Fibroblast of gingiva (primary cell): ENCODE results near the gene MRPS27.

Experiments used
- DNase-seq: peaks from one replicate; pipeline ENCODE4 v3.0.0-alpha.2; 2011; ENCODE audit warnings: low read depth

MRPS27 gene

GRCh38 chr5:72256536-72256935 lies 63.5 kb downstream of the MRPS27 start:
- no peak for DNase-seq

- no peak for DNase-seq
Measured at GRCh38 chr5:72255670-72256069, 64.4 kb downstream of the MRPS27 start.

- DNase-seq: no peak
Measured at GRCh38 chr5:72255237-72255636, 64.8 kb downstream of the MRPS27 start.

DNA sequence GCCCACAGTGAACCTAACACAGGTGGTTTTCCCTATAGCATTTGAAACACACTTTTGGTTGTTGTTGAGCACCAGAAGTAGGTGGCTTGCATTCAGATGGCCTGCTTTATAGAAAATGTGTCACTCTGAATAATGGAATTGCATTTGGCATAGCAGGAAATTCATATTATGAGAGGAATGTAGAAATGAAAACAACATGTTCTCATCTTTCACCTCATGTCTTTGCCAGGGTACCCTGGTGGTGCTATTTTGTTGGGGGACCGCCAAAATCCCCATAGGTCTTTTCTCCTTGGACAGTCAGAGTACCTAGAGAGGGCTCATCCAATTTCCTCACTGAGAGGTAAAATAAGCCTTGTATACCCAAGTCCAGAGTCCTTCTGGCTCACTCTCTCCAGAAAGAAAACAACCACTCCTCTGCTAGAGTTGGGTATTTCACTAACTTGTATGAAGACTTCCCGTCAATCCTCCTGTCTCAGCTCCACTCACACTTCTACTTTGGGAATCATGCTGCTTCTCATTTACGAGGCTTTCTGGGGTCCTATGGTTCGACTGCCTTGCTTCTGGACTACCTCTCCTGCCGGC lies 67.4 kb downstream of the MRPS27 start:
- peak; percentile 66 for DNase-seq

DNA sequence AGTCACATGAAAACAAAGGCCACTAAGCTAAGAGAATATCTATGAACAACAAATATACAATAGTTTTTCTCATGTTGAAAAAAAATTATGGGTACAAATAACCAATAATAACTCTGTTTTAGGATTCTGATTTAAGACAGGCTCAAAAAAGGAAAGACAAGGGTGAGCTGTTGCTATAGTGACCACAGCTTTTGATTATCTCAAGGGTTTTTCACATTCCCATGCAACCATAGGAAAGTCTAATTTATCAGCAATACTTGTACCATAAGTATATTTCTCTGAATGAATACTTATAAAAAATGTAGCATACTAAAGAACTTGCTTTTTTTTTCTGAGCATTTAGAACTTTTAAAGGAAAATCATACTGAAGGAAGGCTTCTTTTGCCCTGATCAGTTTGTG lies 68.0 kb downstream of the MRPS27 start:
- no peak for DNase-seq

DNA sequence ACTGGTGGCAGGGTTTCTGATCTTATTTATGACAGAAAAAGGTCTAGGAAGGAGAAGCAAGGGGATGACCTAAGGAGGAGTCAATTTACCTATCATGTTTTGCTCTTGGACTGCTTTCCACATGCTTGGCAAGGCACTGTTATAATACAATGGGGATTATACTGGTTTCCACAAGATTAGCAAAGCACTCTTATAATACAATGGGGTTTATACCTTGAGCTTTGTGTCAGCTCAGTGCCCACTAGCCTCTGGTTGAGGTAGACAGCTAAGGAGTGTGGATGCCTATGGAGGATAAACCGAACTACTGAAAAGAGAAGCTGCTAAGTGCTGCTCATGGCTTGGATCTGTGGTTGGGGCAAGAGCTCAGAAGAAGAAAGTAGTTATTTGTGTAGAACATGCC lies 68.7 kb downstream of the MRPS27 start:
- DNase-seq: no peak

DNA sequence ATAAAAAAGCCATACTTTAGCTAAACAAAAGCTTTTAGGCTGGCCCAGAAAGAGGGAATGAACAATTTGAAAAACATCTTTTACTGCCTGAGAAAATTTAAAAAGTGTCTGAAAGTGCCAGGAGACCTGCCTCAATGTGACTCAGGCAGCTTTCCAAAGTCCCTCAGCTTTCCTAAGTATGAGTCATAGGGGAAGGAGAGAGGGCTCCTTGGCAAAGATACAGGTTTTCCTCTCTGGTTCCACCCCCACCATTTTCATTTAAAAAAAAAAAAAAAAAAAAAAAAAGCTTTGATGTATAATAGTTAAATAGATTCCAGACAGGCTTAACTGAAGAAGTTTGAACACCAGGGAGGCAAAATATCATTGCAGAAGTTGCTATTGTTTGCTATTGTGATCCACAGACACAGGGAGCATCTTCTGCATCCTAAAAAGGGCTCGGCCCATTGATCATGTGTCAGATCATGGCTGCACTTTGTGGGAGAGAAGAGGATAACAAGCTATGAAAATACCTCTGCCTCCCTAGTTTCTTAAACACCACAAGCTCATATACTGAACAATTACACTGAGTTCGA lies 71.5 kb downstream of the MRPS27 start:
- DNase-seq: peak; percentile 85

DNA sequence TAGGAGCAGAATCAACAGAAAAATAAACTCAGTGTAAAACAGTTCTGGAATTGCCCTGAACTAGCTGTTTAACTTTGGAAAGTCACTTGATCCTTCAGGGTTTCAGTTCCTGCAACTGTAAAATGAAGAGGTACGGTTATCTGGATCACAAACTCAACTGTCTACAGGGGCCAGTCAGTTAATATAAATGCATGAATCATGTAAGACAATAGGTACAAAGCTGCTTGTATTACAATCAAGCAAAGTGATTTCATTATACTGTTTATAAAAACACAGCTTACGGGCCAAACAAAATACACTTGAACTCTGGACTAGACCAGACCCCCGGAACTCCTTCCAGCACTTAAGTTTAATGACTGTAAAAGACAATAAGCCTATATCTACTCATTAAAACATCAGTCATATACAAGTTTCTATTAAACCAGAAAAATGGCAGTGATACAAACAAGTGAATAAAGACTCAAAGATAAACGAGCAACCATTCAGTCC lies 73.0 kb downstream of the MRPS27 start:
- DNase-seq: peak; percentile 79

- DNase-seq: no peak
Measured at GRCh38 chr5:72245951-72246532, 74.0 kb downstream of the MRPS27 start.

DNA sequence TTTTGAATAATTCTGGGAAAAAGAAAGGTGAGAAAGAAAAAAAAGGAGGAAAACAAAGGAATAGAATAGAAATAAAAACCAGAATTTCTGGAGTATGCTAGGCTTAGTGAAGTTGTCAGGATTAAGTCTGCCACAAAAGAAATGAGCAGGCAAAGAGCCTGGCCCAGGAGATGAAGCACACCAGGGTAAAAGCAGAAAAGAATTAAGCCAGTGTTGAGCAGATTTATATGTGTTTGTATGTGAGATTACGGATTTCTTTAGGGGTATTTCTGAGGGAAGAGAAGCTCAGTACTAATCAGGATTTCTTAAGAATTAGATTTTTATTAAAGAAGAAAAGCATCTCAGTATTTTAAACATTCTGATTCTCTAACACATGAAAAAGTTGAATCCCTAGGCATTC lies 74.5 kb downstream of the MRPS27 start:
- DNase-seq: no peak

DNA sequence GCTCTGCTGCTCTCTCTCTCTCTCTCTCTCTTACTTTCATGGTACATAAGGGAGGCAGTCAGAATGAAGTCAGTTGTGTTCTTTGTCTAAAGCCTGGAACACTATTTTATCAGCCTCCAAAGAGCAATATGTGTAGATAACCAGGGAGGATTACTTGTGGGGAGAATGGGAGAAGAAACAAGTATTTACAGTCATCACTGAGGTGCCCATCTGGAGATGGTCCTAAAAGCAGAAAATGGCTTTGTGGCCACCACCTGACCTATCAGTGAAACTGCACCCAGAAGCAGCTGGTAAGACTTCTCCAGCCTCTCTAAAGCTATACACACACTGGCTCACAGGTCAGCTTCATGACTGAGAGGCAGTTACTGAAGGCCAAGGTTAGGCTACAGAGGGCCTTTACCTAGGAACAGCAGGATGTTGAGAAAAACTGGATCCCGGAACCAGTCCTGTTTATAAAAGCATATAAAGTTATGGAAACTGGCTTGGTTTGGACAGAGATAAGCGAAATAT lies 75.1 kb downstream of the MRPS27 start:
- DNase-seq: peak; percentile 63

GRCh38 chr5:72243706-72244105 lies 76.3 kb downstream of the MRPS27 start:
- DNase-seq: no peak

GRCh38 chr5:72242796-72243475 lies 77.1 kb downstream of the MRPS27 start:
- no peak for DNase-seq

- no peak for DNase-seq
Measured at GRCh38 chr5:72241346-72242003, 78.6 kb downstream of the MRPS27 start.

GRCh38 chr5:72238712-72239445 lies 81.2 kb downstream of the MRPS27 start:
- no peak for DNase-seq

DNA sequence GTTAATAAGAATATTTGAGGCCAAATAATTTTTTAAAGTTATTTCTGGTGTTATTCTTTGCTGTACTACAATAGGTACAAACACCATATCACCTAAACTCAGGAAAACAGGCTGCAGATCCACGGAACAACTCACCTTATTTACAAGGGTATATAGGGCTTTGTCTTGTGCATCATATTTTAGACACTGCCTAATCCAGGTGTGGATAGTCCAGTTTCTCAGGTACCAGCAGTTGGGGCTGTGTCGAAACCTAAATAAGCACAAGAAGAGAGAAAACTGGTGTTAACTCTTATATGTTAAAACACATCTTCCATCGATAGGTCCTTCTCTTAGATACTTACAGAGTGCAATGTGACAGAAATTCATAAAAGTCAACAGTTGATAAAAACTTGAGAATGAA lies 82.2 kb downstream of the MRPS27 start:
- no peak for DNase-seq

DNA sequence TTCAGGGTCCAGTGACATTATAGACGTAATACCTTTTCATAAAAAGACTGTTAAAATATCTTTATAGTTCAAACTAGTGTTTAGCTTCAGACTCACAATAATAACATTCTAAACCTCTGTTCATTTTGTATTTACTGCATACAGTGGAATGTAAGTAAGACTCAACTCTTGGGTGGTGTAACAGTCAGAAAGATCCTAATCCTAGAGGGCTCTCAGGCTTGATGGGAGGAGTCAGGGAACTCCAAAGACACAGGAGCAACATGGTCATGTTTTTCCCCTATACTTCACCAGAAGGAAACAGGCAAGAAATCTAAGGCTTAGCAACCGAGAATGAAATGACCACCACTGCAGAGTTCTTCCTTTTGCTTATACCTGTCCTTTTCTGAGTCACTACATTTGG lies 82.6 kb downstream of the MRPS27 start:
- no peak for DNase-seq

DNA sequence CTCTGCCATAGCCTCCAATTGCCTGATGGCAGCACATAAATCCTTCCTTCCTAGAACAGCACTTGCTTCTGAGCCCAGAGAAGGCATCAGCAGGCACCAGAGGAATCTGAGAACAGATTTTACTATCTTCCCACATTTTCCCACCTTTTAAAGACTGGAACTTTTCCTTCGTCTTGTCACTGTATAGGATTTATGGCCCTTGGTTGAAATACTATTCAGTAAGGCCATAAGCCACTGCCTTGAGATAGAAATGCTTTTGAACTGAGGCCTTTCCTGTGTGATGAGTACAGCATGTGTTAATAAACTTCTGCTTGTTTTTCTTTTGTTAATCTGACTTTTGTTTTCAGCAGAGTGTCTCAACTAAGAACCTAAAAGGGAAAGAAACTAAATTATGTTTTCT lies 84.3 kb downstream of the MRPS27 start:
- DNase-seq: no peak

DNA sequence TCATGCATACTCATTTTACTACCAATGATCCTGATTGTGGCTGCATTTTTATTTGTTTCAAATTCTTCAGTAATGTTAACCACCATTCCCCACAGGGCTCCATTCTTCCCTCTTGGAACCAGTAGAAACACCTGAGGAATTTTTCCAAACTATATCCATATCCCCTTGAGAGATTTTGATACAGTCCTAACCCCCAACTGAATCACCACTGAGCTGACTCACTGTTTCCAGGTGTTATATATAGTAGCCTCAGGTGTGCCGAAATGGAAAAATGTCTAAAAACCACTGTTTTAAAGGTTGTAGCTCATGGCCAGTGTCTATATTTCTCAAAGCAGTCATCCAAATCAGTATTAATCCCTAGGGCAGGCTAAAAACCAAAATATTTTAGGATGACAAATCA lies 85.2 kb downstream of the MRPS27 start:
- DNase-seq: no peak

- DNase-seq: peak; percentile 25
Measured at GRCh38 chr5:72234265-72234700, 85.8 kb downstream of the MRPS27 start.

GRCh38 chr5:72233835-72234234 lies 86.2 kb downstream of the MRPS27 start:
- no peak for DNase-seq

GRCh38 chr5:72232838-72233237 lies 87.2 kb downstream of the MRPS27 start:
- DNase-seq: no peak
